ENCODE measurements around the gene OSBPL2.

- TF ChIP-seq MAX (IDR thresholded peaks at IDR 0.05) (no peak), CEBPB (IDR thresholded peaks at IDR 0.05) (no peak), CREB1 (IDR thresholded peaks at IDR 0.05; ENCODE audit: low read depth) (no peak), FOXM1 (IDR thresholded peaks at IDR 0.05; ENCODE audit: borderline replicate concordance, low read depth) (no peak), ZBTB7A (IDR thresholded peaks at IDR 0.05; ENCODE audit: low read depth) (no peak), EP300 (IDR thresholded peaks at IDR 0.05; ENCODE audit: borderline replicate concordance) (no peak), REST (IDR thresholded peaks at IDR 0.05; ENCODE audit: low read depth) (no peak), USF1 (IDR thresholded peaks at IDR 0.05) (no peak), YY1 (IDR thresholded peaks at IDR 0.05; ENCODE audit: low read depth) (no peak)
Observed at GRCh38 chr20:62331347-62331746, 93.0 kb downstream of the OSBPL2 start.

Measured in Ishikawa (cell line).